Stimulated activated naive CD4-positive, alpha-beta T cell treated with Interleukin-2 at 50 U/mL for 16 hours (primary cell): Measurements from ENCODE around the gene ADAMTS19.

ENCODE experiments used
- DNase-seq: peaks from one replicate; lab custom pipeline; 2025; lab: John Stamatoyannopoulos, UW

The ADAMTS19 gene

DNA sequence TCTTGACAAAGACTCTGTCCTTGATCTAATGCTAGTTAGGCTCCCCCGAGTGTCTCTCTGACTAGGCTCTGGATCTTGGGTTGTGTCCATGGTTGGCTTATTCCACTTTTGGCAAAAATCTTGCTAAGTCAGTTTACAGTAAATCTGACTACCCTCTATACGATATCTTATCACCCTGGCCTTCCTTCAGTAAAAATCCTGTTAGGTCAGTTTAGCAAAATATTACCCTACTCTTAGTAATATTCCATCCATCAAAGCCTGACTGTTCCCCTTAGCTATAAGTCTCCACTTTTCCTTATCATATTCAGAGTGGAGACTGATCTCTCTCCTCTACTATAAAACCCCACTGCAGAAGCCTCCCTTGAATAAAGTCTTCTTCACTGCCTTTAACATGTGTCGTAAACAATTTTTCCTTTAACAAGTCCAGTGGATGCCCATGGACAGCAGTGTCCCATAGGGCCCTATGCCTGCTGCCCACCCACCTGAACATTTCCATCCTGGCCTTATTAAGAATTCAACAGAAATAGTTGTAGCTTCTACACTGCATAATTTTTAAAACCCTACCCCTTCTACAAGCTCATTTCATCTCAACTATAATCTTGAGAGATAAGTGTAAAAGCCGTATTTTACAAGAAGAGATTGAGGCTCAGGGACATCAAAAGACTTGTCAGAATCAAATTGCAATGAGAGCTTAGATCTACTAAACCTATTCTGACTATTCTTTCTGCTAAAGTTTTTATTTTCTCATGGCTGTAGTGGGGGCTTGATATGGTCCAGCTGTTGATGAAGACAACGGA lies 310.1 kb downstream of the ADAMTS19 start:
- DNase-seq, result no peak

DNA sequence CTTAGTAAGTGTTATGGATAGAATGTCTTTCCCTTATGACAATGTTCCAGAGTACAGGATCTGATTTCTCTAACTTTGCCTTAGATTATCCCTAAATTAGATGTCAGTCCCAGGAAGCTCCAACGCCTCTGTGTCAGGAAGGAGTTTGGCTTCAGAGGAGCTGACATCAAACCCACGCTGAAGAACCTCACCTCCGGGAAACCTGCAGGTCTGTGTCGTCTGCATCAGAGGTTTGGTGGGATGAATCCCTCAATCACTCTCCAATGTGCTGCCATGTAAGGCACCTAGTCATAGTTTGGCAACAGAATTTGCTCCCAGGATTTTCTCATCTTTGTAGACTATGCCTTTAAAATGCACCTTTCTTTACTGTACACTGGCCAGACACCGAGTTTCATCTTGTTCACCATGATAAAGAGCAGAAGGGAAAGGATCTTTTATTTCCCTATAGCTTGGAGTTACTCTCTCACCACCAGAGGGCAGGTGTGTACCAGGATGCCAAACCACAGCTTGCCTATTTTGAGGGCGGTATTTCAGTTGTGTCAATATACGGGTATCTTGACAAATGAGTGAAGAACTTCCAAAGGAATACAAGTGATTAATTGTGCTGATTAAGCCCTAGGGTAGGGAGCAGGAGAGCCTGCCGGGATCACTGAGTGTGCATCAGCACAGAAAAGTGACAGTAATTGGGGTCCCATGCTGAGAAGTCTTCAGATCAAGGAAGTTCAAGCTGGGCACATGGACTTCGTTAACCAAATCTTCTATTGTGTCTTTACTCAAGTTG lies 311.1 kb downstream of the ADAMTS19 start:
- peak; percentile 9 for DNase-seq

- no peak for DNase-seq
Measured at GRCh38 chr5:129773376-129773775, 313.3 kb downstream of the ADAMTS19 start.

DNA sequence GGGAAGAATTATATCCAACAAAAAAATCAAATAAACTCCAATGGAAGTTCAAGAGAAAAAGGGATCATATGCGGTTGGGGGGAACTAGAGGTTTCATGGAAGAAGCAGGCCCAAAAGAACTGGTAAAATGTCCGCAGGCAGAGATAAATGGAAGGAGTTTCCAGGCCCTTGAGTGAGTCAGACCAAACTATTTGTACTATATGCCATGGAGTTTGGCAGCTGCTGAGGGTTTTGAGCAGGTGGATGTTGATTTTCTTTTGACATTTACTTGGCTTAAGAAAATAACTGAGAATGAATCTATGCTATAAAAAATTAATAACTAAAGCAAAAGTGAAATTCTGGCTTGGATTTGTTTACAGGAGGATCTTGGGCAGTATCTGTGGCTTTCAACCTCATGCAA lies 321.5 kb downstream of the ADAMTS19 start:
- no peak for DNase-seq
